Measurements from ENCODE around the gene ASTN2.

DNA sequence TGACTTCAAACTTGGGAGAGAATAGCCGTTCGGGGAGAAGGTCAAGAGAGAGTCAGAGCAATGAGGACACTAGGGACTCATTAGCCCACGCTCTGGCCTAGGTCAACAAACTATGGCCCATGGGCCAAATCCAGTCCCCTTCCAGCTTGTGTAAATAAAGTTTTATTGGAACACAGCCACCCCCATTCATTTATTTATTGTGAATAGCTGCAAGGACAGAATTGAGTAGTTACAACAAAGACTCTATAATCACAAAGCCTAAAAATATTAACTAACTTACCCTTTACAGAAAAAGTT is 760.9 kb downstream of the ASTN2 start:
- TF ChIP-seq, protein P1, sequence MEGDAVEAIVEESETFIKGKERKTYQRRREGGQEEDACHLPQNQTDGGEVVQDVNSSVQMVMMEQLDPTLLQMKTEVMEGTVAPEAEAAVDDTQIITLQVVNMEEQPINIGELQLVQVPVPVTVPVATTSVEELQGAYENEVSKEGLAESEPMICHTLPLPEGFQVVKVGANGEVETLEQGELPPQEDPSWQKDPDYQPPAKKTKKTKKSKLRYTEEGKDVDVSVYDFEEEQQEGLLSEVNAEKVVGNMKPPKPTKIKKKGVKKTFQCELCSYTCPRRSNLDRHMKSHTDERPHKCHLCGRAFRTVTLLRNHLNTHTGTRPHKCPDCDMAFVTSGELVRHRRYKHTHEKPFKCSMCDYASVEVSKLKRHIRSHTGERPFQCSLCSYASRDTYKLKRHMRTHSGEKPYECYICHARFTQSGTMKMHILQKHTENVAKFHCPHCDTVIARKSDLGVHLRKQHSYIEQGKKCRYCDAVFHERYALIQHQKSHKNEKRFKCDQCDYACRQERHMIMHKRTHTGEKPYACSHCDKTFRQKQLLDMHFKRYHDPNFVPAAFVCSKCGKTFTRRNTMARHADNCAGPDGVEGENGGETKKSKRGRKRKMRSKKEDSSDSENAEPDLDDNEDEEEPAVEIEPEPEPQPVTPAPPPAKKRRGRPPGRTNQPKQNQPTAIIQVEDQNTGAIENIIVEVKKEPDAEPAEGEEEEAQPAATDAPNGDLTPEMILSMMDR (IDR thresholded peaks at IDR 0.05; ENCODE audit: poor library complexity, severe bottlenecking), result no peak
- TF ChIP-seq EZH2 (IDR thresholded peaks at IDR 0.05; ENCODE audit: borderline replicate concordance, insufficient read depth, low read length, poor library complexity, severe bottlenecking), result no peak
- TF ChIP-seq, protein P2, sequence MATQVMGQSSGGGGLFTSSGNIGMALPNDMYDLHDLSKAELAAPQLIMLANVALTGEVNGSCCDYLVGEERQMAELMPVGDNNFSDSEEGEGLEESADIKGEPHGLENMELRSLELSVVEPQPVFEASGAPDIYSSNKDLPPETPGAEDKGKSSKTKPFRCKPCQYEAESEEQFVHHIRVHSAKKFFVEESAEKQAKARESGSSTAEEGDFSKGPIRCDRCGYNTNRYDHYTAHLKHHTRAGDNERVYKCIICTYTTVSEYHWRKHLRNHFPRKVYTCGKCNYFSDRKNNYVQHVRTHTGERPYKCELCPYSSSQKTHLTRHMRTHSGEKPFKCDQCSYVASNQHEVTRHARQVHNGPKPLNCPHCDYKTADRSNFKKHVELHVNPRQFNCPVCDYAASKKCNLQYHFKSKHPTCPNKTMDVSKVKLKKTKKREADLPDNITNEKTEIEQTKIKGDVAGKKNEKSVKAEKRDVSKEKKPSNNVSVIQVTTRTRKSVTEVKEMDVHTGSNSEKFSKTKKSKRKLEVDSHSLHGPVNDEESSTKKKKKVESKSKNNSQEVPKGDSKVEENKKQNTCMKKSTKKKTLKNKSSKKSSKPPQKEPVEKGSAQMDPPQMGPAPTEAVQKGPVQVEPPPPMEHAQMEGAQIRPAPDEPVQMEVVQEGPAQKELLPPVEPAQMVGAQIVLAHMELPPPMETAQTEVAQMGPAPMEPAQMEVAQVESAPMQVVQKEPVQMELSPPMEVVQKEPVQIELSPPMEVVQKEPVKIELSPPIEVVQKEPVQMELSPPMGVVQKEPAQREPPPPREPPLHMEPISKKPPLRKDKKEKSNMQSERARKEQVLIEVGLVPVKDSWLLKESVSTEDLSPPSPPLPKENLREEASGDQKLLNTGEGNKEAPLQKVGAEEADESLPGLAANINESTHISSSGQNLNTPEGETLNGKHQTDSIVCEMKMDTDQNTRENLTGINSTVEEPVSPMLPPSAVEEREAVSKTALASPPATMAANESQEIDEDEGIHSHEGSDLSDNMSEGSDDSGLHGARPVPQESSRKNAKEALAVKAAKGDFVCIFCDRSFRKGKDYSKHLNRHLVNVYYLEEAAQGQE (IDR thresholded peaks at IDR 0.05; ENCODE audit: borderline replicate concordance), result no peak
- no peak for TF ChIP-seq POLR2AphosphoS5 (IDR thresholded peaks at IDR 0.05)
- TF ChIP-seq SMC3 (conservative IDR thresholded peaks at IDR 0.05; ENCODE audit: poor library complexity), result no peak
- no peak for TF ChIP-seq EP300 (conservative IDR thresholded peaks at IDR 0.05; ENCODE audit: poor library complexity, severe bottlenecking)
